ENCODE data around the gene SPCS2.
A peak's percentile ranks its signal among the peaks of the same experiment; 100 is the strongest.

The SPCS2 gene

GRCh38 chr11:74984730-74985129, 35.7 kb downstream of the SPCS2 start:
- no peak for TF ChIP-seq NFIC (IDR thresholded peaks at IDR 0.05)

- TF ChIP-seq TCF12 (IDR thresholded peaks at IDR 0.05; ENCODE audit: low read depth) (0 out of 2 replicates have a peak, but pooled peaks have one; percentile 26), TAF1 (IDR thresholded peaks at IDR 0.05; ENCODE audit: low read depth) (peak; percentile 49; the same call in 1 of the 2 replicates), MAX (IDR thresholded peaks at IDR 0.05) (peak; percentile 55; the same call in 1 of the 2 replicates), USF1 (IDR thresholded peaks at IDR 0.05) (no peak), REST (IDR thresholded peaks at IDR 0.05; ENCODE audit: low read depth) (no peak), CEBPB (IDR thresholded peaks at IDR 0.05) (peak; percentile 36; the same call in 1 of the 2 replicates)
Observed at GRCh38 chr11:74988541-74989259, 39.6 kb downstream of the SPCS2 start, which contains the start of gene NEU3. Gene NEU3, plus strand, starts transcription at chr11:74988933. Its CDS starts 128 bp downstream, at chr11:74989061.

- no peak for TF ChIP-seq YY1 (IDR thresholded peaks at IDR 0.05; ENCODE audit: low read depth)
- no peak for TF ChIP-seq MAX (IDR thresholded peaks at IDR 0.05)
- no peak for TF ChIP-seq USF1 (IDR thresholded peaks at IDR 0.05)
- TF ChIP-seq CREB1 (IDR thresholded peaks at IDR 0.05; ENCODE audit: low read depth): no peak; the same call in 1 of the 2 replicates
- no peak for TF ChIP-seq NFIC (IDR thresholded peaks at IDR 0.05)
- no peak for TF ChIP-seq RAD21 (IDR thresholded peaks at IDR 0.05; ENCODE audit: low read depth)
- no peak for TF ChIP-seq FOXM1 (IDR thresholded peaks at IDR 0.05; ENCODE audit: borderline replicate concordance, low read depth)
- TF ChIP-seq TEAD4 (IDR thresholded peaks at IDR 0.05): no peak
- no peak for TF ChIP-seq ZBTB7A (IDR thresholded peaks at IDR 0.05; ENCODE audit: low read depth)
- TF ChIP-seq CEBPB (IDR thresholded peaks at IDR 0.05): no peak
- no peak for TF ChIP-seq TAF1 (IDR thresholded peaks at IDR 0.05; ENCODE audit: low read depth)
- no peak for TF ChIP-seq EGR1 (IDR thresholded peaks at IDR 0.05)
- TF ChIP-seq REST (IDR thresholded peaks at IDR 0.05; ENCODE audit: low read depth): no peak
- TF ChIP-seq EP300 (IDR thresholded peaks at IDR 0.05; ENCODE audit: borderline replicate concordance): no peak
- TF ChIP-seq TCF12 (IDR thresholded peaks at IDR 0.05; ENCODE audit: low read depth): no peak
Observed at GRCh38 chr11:74989260-74989638, 40.2 kb downstream of the SPCS2 start.

GRCh38 chr11:74990941-74991340, 41.9 kb downstream of the SPCS2 start:
- TF ChIP-seq CEBPB (IDR thresholded peaks at IDR 0.05) (no peak), REST (IDR thresholded peaks at IDR 0.05; ENCODE audit: low read depth) (no peak), ZBTB7A (IDR thresholded peaks at IDR 0.05; ENCODE audit: low read depth) (no peak)

GRCh38 chr11:74992852-74993251, 43.8 kb downstream of the SPCS2 start:
- TF ChIP-seq USF1 (IDR thresholded peaks at IDR 0.05) (no peak), EP300 (IDR thresholded peaks at IDR 0.05; ENCODE audit: borderline replicate concordance) (no peak), CEBPB (IDR thresholded peaks at IDR 0.05) (no peak), TEAD4 (IDR thresholded peaks at IDR 0.05) (no peak), RAD21 (IDR thresholded peaks at IDR 0.05; ENCODE audit: low read depth) (no peak), REST (IDR thresholded peaks at IDR 0.05; ENCODE audit: low read depth) (no peak), TAF1 (IDR thresholded peaks at IDR 0.05; ENCODE audit: low read depth) (no peak)
